Measurements from ENCODE around the gene FCHSD2. TPM values are rescaled to one million over a fixed set of nuclear protein-coding genes. Genes with fewer than 3 reads are reported as not detected.

FCHSD2 gene
- total and polyA plus RNA-seq, 2 of the 13 experiments (the other 11 are each of a cell fraction or from before 2014, with no cell fraction given) = 20.5 to 24.8 TPM

GRCh38 chr11:72824811-72825505 is 317.2 kb downstream of the FCHSD2 start:
- whole genome bisulfite sequencing (ENCODE audit: low lambda C conversion rate) = 77% methylated on average over 9 of the region's 15 CpGs
- H3K4me1 ChIP-seq (ENCODE audit: insufficient read depth, low read length) = peaks cover 25% of the 10 kb centered on the region
- no peak for DNase-seq (ENCODE audit: low spot score)
- in situ Hi-C loops (cut with HindIII; ENCODE audit: extremely low pct_ligation_motif_present, low pct_unique_long_range_greater_than_20kb) = loop anchor here (5.0 kb wide), 1 partner anchor 352 kb away; no protein-coding TSS in a partner anchor
- H3K27ac ChIP-seq (ENCODE audit: extremely low read length, insufficient read depth, low read length) = no peak overlapping the region
- no peaks in the 10 kb centered on the region for H3K79me2 ChIP-seq (ENCODE audit: insufficient read depth, low read length)
- no peak overlapping the region for H3K9ac ChIP-seq (ENCODE audit: insufficient read depth, low read depth, low read length)
- CTCF ChIA-PET (ENCODE audit: low intra/inter-chr PET ratio, low total read pairs) = no interaction called here
- no peak for FAIRE-seq
- intact Hi-C loops (cut with micrococcal nuclease; ENCODE audit: unreplicated experiment) = no loop called here
- H3K27me3 ChIP-seq (ENCODE audit: control insufficient read depth in 1 of 2, insufficient read depth in 2 of 2, low read length in 2 of 2) = no peaks in the 10 kb centered on the region
- H3K4me3 ChIP-seq (replicated peaks in 1 of 3; ENCODE audit: insufficient read depth in 1 of 3, low read depth in 2 of 3, low read length in 3 of 3) = no peak overlapping the region
- no peaks in the 10 kb centered on the region for H3K9me3 ChIP-seq (ENCODE audit: low read length)
- POLR2A ChIA-PET = interaction anchor here (1.5 kb wide), 1 partner anchor 12 kb away, joined by 3 read pairs; no protein-coding TSS in a partner anchor
- no TSS peak for BruUV-seq (replicated peaks)
- no peak overlapping the region for H3K4me2 ChIP-seq (ENCODE audit: low read depth, low read length)
- H2AFZ ChIP-seq (ENCODE audit: low read length) = no peak overlapping the region
- TF ChIP-seq POLR2G (IDR thresholded peaks at IDR 0.05; ENCODE audit: low read depth, low read length) (peak; percentile 29; the same call in 1 of the 2 replicates), RBM22 (optimal IDR thresholded peaks at IDR 0.05; ENCODE audit: low read length) (peak; percentile 50), RAD21 (CRISPR knock-in tag; IDR thresholded peaks at IDR 0.05) (no peak), TBX3 (IDR thresholded peaks at IDR 0.05; ENCODE audit: borderline replicate concordance) (no peak), ZNF670 (CRISPR knock-in tag; IDR thresholded peaks at IDR 0.05; ENCODE audit: borderline replicate concordance) (no peak), AGO1 (IDR thresholded peaks at IDR 0.05; ENCODE audit: low read depth, low read length, poor library complexity, severe bottlenecking) (no peak), ZNF264 (CRISPR knock-in tag; IDR thresholded peaks at IDR 0.05) (no peak), POLR2AphosphoS5 (IDR thresholded peaks at IDR 0.05; ENCODE audit: low read depth, low read length) (peak; percentile 34; the same call in 1 of the 2 replicates), IRF2 (CRISPR knock-in tag; IDR thresholded peaks at IDR 0.05) (no peak), AGO2 (optimal IDR thresholded peaks at IDR 0.05; ENCODE audit: low read depth, low read length) (peak; percentile 69), ZBTB8A (CRISPR knock-in tag; IDR thresholded peaks at IDR 0.05; ENCODE audit: borderline replicate concordance, low read depth) (no peak), ZNF770 (CRISPR knock-in tag; IDR thresholded peaks at IDR 0.05) (peak; percentile 64; the same call in 1 of the 2 replicates), E2F2 (CRISPR knock-in tag; IDR thresholded peaks at IDR 0.05; ENCODE audit: borderline replicate concordance) (no peak), POLR2A (IDR thresholded peaks at IDR 0.05; ENCODE audit: insufficient read depth in 1 of 2, low read depth in 2 of 2, low read length in 2 of 2) (peak in 1 of 2 experiments; percentile 43; a peak in 1 of 4 replicates)
- no peak for ATAC-seq
- no peaks in the 10 kb centered on the region for H4K20me1 ChIP-seq (ENCODE audit: insufficient read depth, low read length)
- no peaks in the 10 kb centered on the region for H3K36me3 ChIP-seq (replicated peaks in 1 of 2; ENCODE audit: control insufficient read depth in 1 of 2, insufficient read depth in 2 of 2, low read length in 2 of 2)
